ENCODE results near the gene PIGA. TPM values are rescaled to one million over a fixed set of nuclear protein-coding genes. Genes with fewer than 3 reads are reported as not detected.

PIGA gene
- total RNA-seq, 2 donors from 2014 or later = 7.9 to 10.7 TPM

DNA sequence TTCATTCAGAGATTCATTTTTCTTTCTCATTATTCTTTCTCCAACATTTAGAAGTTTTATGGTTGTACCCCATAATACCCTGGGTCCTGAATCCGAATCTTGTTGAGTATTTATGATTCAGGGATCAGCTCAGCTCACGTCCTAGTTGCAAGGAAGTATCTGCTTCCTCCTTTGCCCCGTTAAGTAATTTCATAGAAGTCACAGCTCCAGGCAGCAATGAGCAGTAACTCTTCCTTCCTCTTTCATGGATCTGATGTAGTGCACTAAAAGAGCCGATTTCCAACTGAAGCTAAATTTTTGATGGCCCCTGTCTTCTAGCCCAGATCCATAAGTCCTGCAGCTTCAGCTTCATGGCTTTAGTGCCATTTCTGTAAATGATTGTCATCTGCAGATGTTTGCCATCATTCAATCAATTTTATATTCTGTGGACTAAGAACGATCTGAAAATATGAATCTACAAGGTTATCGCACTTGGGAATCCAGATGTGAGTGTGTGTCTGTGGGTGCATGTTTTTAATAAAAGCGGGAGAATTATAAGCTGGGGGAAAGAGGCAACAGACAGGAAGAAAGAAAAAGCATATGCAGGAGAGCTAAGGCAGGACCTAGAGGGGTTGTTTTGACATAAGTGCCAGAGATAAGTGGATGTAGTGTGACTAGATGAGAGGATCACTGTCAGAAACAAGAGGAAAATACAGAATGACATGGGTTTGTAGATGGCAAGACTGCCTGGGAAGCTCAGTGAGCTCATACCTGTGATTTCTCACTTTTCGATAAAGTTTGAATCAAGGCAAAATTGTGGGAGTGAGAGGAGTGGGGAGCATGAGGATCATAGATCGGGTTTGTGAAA, 31.4 kb upstream of the PIGA start:
- no peak for DNase-seq (ENCODE audit: low spot score)

DNA sequence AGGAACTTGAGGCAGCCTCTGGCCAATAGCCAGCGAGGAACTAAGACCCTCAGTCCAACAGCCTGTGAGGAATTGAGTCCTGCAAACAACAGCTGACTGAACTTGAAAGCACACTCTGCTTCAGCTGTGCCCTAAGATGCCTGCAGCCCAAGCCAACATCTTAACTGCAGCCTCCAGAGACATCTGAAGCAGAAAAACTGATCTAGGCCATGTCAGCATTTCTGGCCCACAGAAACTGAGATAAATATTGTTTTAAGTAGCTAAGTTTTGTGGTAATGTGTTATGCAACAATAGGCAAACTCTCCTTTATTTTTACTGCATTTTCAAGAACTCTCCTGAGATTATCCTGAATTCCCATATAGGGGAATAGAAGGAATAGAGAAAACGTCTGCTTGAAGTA, 24.4 kb upstream of the PIGA start:
- H3K9me3 ChIP-seq = no peaks in the 10 kb centered on the region
- no peaks in the 10 kb centered on the region for H3K27me3 ChIP-seq (replicated peaks; ENCODE audit: insufficient read depth)
- H3K4me3 ChIP-seq = no peak overlapping the region
- ATAC-seq (ENCODE audit: insufficient number of reproducible peaks, low FRiP score, low read depth) = no peak
- H3K36me3 ChIP-seq = no peaks in the 10 kb centered on the region
- TF ChIP-seq, protein P1, sequence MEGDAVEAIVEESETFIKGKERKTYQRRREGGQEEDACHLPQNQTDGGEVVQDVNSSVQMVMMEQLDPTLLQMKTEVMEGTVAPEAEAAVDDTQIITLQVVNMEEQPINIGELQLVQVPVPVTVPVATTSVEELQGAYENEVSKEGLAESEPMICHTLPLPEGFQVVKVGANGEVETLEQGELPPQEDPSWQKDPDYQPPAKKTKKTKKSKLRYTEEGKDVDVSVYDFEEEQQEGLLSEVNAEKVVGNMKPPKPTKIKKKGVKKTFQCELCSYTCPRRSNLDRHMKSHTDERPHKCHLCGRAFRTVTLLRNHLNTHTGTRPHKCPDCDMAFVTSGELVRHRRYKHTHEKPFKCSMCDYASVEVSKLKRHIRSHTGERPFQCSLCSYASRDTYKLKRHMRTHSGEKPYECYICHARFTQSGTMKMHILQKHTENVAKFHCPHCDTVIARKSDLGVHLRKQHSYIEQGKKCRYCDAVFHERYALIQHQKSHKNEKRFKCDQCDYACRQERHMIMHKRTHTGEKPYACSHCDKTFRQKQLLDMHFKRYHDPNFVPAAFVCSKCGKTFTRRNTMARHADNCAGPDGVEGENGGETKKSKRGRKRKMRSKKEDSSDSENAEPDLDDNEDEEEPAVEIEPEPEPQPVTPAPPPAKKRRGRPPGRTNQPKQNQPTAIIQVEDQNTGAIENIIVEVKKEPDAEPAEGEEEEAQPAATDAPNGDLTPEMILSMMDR (IDR thresholded peaks at IDR 0.05) = no peak
- no peak for DNase-seq (ENCODE audit: low spot score)
- no peaks in the 10 kb centered on the region for H3K4me1 ChIP-seq (ENCODE audit: control insufficient read depth in 1 of 2, low read depth in 2 of 2)
- no peak overlapping the region for H3K27ac ChIP-seq

More for the DNA sequence above, 31.4 kb upstream of the PIGA start:
- H3K9me3 ChIP-seq = no peaks in the 10 kb centered on the region
- TF ChIP-seq, protein P1 (IDR thresholded peaks at IDR 0.05) = no peak
- H3K4me3 ChIP-seq = no peak overlapping the region
- no peaks in the 10 kb centered on the region for H3K36me3 ChIP-seq
- ATAC-seq (ENCODE audit: insufficient number of reproducible peaks, low FRiP score, low read depth) = no peak
- no peaks in the 10 kb centered on the region for H3K27me3 ChIP-seq (replicated peaks; ENCODE audit: insufficient read depth)
- no peak overlapping the region for H3K27ac ChIP-seq
- H3K4me1 ChIP-seq (ENCODE audit: control insufficient read depth in 1 of 2, low read depth in 2 of 2) = no peaks in the 10 kb centered on the region

DNA sequence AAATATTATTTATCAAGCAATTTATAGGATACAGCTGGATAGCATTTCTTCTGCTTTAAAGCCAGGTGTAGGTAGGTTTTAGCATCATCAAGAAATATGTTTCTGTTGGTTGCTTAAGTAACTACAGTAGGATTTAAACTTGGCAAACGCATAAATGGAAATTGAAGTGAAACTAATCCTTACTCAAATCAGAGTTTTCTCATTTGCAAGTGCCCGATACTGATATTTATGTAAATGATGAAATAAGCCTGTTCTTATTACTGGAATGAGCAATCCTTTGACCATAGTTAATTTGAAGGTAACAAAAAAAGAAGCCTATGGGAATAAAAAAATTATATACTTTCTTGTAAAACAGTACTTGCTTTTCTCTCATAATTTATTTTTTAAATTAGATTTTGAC, 23.2 kb upstream of the PIGA start:
- TF ChIP-seq, protein P1 (IDR thresholded peaks at IDR 0.05) = no peak
- Histone ChIP-seq H3K36me3 (no peaks in the 10 kb centered on the region), H3K27me3 (replicated peaks; ENCODE audit: insufficient read depth) (no peaks in the 10 kb centered on the region), H3K4me3 (no peak overlapping the region), H3K9me3 (no peaks in the 10 kb centered on the region), H3K4me1 (ENCODE audit: control insufficient read depth in 1 of 2, low read depth in 2 of 2) (no peaks in the 10 kb centered on the region), H3K27ac (no peak overlapping the region)
- ATAC-seq (ENCODE audit: insufficient number of reproducible peaks, low FRiP score, low read depth) = no peak
- no peak for DNase-seq (ENCODE audit: low spot score)

DNA sequence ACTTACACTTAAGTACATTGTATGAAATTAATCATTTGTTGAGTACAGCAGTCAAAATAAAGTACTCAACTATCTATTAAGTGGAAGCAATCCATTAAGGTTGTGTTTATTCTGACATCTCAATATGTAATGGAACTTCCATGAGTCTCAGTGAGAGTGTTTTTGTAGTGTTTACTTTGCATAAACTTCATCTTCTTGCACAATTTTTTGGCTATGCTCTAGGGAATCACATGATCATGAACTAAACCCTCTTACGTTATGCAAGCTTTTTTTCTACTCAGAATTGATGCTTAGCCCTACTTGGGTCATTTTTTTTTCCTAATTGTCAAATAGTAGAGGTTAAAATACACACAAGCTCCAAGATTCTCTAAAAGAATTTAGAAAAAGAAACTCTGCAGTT, 21.1 kb upstream of the PIGA start:
- TF ChIP-seq, protein P1 (IDR thresholded peaks at IDR 0.05) = no peak
- H3K9me3 ChIP-seq = no peaks in the 10 kb centered on the region
- H3K4me1 ChIP-seq (ENCODE audit: control insufficient read depth in 1 of 2, low read depth in 2 of 2) = no peaks in the 10 kb centered on the region
- no peaks in the 10 kb centered on the region for H3K36me3 ChIP-seq
- ATAC-seq (ENCODE audit: insufficient number of reproducible peaks, low FRiP score, low read depth) (no peak), DNase-seq (ENCODE audit: low spot score) (no peak)
- H3K27ac ChIP-seq = no peak overlapping the region
- no peak overlapping the region for H3K4me3 ChIP-seq
- no peaks in the 10 kb centered on the region for H3K27me3 ChIP-seq (replicated peaks; ENCODE audit: insufficient read depth)

DNA sequence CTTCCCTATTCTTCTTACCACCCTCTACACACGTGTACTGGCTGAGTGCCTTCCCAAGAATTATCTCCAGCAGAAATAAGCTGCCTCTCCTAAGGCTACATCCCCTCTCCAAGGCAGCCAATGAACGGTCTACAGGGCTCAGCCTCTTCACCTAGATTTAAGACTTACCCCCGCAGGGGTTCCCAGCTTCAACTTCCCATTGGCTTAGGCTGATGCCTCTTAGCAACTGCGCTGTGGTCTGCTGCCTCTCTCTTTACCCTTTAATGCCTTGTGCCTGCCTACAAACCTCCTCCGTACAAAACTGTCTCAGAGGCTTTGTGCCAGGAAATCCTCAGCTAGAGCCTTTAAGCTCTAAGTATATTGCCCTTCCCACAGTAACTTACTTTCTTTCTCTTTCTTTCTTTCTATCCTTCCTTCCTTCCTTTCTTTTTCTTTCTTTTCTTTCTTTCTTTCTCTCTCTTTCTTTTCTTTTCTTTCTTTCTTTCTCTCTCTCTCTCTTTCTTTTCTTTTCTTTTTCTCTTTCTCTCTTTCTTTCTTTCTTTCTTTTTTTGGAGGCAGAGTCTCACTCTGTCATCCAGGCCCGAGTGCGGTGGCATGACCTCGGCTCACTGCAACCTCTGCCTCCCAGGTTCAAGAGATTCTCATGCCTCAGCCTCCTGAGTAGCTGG, 15.1 kb upstream of the PIGA start:
- Histone ChIP-seq H3K36me3 (no peaks in the 10 kb centered on the region), H3K4me1 (ENCODE audit: control insufficient read depth in 1 of 2, low read depth in 2 of 2) (no peaks in the 10 kb centered on the region), H3K27me3 (replicated peaks; ENCODE audit: insufficient read depth) (no peaks in the 10 kb centered on the region), H3K27ac (no peak overlapping the region), H3K4me3 (no peak overlapping the region), H3K9me3 (no peaks in the 10 kb centered on the region)
- ATAC-seq (ENCODE audit: insufficient number of reproducible peaks, low FRiP score, low read depth) (no peak), DNase-seq (ENCODE audit: low spot score) (no peak)
- TF ChIP-seq, protein P1 (IDR thresholded peaks at IDR 0.05) = no peak
